ENCODE results near the gene STAC2. TPM values are rescaled to one million over a fixed set of nuclear protein-coding genes. Genes with fewer than 3 reads are reported as not detected.

The STAC2 gene
- total RNA-seq, 1 experiment from 2014 or later, result not detected

- DNase-seq (ENCODE audit: low read depth), result no peak
These were observed 30.1 kb downstream of the STAC2 start for GRCh38 chr17:39195568-39196160.

GRCh38 chr17:39194985-39195524 lies 30.7 kb downstream of the STAC2 start:
- in situ Hi-C loops (cut with HindIII; ENCODE audit: low pct_unique_long_range_greater_than_20kb, low sequenced_read_pairs), result no loop called here

More at GRCh38 chr17:39195568-39196160, 30.1 kb downstream of the STAC2 start:
- in situ Hi-C loops (cut with HindIII; ENCODE audit: low pct_unique_long_range_greater_than_20kb, low sequenced_read_pairs), result no loop called here

GRCh38 chr17:39194089-39194984 lies 31.4 kb downstream of the STAC2 start:
- in situ Hi-C loops (cut with HindIII; ENCODE audit: low pct_unique_long_range_greater_than_20kb, low sequenced_read_pairs), result no loop called here
- no peak for DNase-seq (ENCODE audit: low read depth)

More at GRCh38 chr17:39194985-39195524, 30.7 kb downstream of the STAC2 start:
- no peak for DNase-seq (ENCODE audit: low read depth)

GRCh38 chr17:39193346-39193745 lies 32.4 kb downstream of the STAC2 start:
- in situ Hi-C loops (cut with HindIII; ENCODE audit: low pct_unique_long_range_greater_than_20kb, low sequenced_read_pairs), result no loop called here
- no peak for DNase-seq (ENCODE audit: low read depth)

GRCh38 chr17:39192901-39193300 lies 32.8 kb downstream of the STAC2 start:
- in situ Hi-C loops (cut with HindIII; ENCODE audit: low pct_unique_long_range_greater_than_20kb, low sequenced_read_pairs), result no loop called here
- DNase-seq (ENCODE audit: low read depth), result no peak

- no peak for DNase-seq (ENCODE audit: low read depth)
- in situ Hi-C loops (cut with HindIII; ENCODE audit: low pct_unique_long_range_greater_than_20kb, low sequenced_read_pairs), result no loop called here
These were observed 33.8 kb downstream of the STAC2 start for GRCh38 chr17:39191750-39192510.

GRCh38 chr17:39187152-39187830 lies 38.5 kb downstream of the STAC2 start:
- in situ Hi-C loops (cut with HindIII; ENCODE audit: low pct_unique_long_range_greater_than_20kb, low sequenced_read_pairs), result no loop called here
- no peak for DNase-seq (ENCODE audit: low read depth)

- DNase-seq (ENCODE audit: low read depth), result no peak
- in situ Hi-C loops (cut with HindIII; ENCODE audit: low pct_unique_long_range_greater_than_20kb, low sequenced_read_pairs), result no loop called here
These were observed 39.2 kb downstream of the STAC2 start for GRCh38 chr17:39186481-39187002.

GRCh38 chr17:39183720-39184119 lies 42.0 kb downstream of the STAC2 start:
- in situ Hi-C loops (cut with HindIII; ENCODE audit: low pct_unique_long_range_greater_than_20kb, low sequenced_read_pairs), result no loop called here
- DNase-seq (ENCODE audit: low read depth), result no peak

GRCh38 chr17:39183045-39183444 lies 42.7 kb downstream of the STAC2 start:
- DNase-seq (ENCODE audit: low read depth), result no peak
- in situ Hi-C loops (cut with HindIII; ENCODE audit: low pct_unique_long_range_greater_than_20kb, low sequenced_read_pairs), result no loop called here

GRCh38 chr17:39181303-39181702 lies 44.4 kb downstream of the STAC2 start:
- in situ Hi-C loops (cut with HindIII; ENCODE audit: low pct_unique_long_range_greater_than_20kb, low sequenced_read_pairs), result no loop called here
- DNase-seq (ENCODE audit: low read depth), result no peak

- in situ Hi-C loops (cut with HindIII; ENCODE audit: low pct_unique_long_range_greater_than_20kb, low sequenced_read_pairs), result no loop called here
- DNase-seq (ENCODE audit: low read depth), result no peak
These were observed 47.2 kb downstream of the STAC2 start for GRCh38 chr17:39178536-39178935.

- in situ Hi-C loops (cut with HindIII; ENCODE audit: low pct_unique_long_range_greater_than_20kb, low sequenced_read_pairs), result no loop called here
These were observed 48.5 kb downstream of the STAC2 start for GRCh38 chr17:39177256-39177655.

GRCh38 chr17:39175695-39176093 lies 50.1 kb downstream of the STAC2 start:
- in situ Hi-C loops (cut with HindIII; ENCODE audit: low pct_unique_long_range_greater_than_20kb, low sequenced_read_pairs), result no loop called here
- DNase-seq (ENCODE audit: low read depth), result no peak

More at GRCh38 chr17:39177256-39177655, 48.5 kb downstream of the STAC2 start:
- DNase-seq (ENCODE audit: low read depth), result peak; percentile 53

- no peak for DNase-seq (ENCODE audit: low read depth)
- in situ Hi-C loops (cut with HindIII; ENCODE audit: low pct_unique_long_range_greater_than_20kb, low sequenced_read_pairs), result no loop called here
These were observed 50.6 kb downstream of the STAC2 start for GRCh38 chr17:39174920-39175694.

- in situ Hi-C loops (cut with HindIII; ENCODE audit: low pct_unique_long_range_greater_than_20kb, low sequenced_read_pairs), result no loop called here
- no peak for DNase-seq (ENCODE audit: low read depth)
These were observed 52.0 kb downstream of the STAC2 start for GRCh38 chr17:39173526-39174274.

GRCh38 chr17:39173080-39173479 lies 52.7 kb downstream of the STAC2 start:
- no peak for DNase-seq (ENCODE audit: low read depth)
- in situ Hi-C loops (cut with HindIII; ENCODE audit: low pct_unique_long_range_greater_than_20kb, low sequenced_read_pairs), result no loop called here
